ENCODE data around the gene ICA1.

Gene ICA1

DNA sequence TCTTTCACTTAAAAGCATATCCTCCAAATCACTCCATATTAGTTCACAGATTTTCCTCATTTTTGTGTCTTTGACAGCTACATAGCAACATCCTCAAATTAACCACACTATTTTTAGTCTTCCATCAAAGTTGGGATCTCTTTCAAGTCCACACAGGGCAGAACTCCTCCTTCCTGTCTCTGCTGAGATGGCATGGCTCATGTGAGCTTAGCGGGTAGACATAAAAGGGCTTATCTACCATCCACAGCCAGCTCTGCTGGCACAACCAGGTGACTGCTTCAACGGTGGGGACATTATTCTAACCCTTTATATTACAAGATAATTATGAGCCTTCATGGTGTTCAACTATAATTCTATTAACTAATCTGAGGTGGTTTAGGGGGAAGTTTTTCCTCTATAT lies 35.5 kb downstream of the ICA1 start:
- DNase-seq = peak; percentile 41

DNA sequence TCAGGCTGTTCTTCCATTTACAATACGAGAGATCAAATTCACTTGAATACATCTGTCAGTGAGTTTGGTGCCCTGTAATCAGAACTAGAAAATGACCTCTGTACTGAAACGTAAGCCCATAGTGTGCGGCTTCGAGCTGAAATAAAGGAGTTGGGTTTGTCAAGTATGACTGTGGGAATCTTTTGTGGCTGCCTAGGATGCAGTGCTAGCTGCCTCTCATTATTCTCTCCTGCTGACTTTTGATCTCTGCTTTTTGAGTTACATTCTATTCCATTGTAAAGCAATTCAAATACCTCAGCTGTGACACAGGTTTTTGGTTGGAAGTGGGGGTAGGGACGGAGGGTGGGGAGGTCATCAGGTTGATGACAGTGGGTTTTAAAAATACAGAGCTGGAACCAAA lies 40.4 kb downstream of the ICA1 start:
- no peak for DNase-seq

DNA sequence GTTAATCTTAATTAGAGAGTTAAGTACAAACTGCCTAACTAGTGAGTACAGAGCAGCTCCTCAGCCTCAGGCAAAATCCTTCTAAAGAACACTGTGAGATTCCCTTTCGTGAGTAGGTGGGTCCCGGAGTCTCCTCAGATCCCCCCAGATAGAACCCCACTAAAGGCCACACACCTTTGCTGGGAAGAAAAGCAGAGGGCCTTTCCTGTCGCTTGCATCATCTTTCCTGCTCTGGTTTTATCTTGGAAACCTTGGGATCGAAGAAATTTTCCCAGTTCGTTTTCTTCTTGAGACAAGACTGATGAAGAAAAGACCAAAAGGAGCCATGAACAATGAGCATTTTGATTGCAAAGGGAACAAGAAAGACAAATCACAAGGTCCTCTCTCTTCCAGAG lies 40.9 kb downstream of the ICA1 start:
- DNase-seq = no peak

DNA sequence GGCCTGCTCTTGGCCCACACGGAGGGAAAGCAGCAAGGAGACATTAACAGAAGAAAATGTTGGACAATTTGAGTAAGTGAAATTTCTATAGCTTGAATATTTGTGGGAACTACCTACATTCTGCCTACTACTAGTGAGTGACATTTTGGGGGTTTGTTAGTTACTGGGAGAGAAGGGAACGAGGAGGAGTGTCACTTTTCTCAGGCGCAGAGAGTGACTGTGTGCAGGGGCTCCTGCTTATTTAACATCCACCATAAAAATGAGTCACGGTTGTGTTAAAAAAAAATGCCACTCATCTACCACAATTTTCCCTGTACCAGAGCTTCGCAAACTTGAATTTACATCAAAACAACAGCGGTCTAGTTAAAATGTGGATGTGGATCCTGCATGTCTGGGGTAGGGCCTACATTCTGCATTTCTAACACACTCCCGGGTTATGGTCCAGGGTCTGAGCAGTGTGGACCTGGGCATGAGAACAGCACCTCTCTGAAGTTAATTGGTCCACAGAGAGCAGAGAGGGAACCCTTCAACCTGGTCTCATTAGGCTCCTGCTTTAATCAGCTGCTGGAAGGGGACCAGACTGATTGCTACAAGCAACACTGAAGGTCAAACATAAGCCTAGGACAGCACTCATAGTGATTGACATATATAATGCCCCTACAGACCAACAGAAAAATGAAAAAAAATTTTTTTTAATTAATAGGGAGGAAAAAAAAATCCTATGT lies 41.4 kb downstream of the ICA1 start:
- DNase-seq = no peak

DNA sequence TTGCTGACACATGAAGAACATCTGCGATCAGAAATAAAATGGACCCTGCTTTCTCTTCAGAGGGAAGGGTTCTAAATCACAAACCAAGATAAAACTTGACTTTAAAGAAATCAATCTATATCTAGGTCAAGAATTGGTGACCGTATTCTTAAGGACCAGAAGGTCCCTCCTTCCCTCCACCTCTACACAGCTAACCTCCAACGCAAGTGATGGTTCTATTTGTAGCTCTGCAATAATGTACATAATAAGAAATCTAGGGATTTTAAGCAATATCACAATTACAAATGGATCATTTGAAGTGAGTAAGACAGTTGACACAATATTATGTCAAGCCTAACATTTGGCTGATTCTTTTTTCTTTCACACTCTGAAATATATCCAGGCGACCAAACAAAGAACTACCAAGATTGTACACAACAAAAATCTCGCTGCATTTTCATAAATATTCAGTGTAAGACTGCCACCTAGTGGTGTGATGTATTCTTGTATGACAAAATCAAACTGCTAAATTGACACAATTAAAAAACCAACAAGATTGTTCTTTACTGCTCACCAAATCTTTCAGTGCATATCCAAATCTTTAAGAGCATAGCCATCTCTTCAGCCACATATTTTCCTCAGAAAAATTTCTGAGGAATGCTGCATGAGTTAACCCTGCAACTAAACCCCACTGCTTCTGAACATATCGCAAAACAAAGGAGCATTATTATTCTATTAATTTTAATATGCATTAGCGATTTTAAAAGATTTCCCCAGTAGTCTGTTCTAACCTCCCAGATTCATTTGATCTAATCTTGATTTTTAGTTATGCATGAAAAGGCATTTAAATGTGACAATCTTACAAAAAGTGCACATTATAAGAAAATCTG lies 44.5 kb downstream of the ICA1 start:
- peak; percentile 75 for DNase-seq

DNA sequence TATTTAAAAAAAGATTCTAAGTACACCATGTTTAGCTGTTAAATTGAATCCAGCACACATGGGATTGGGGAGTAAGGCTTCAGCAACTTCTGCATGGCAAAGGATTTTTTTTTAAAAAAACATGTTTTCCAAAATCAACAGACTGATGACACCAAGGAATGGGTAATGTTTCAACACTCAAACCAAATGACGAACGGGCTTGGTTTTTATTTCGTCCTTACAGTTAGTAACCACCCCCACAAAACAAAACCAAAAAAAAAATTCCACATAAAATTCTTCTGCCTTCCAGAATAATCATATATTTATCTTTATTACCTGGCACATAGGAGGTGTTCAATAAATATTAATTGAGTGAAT lies 45.7 kb downstream of the ICA1 start:
- DNase-seq = no peak

DNA sequence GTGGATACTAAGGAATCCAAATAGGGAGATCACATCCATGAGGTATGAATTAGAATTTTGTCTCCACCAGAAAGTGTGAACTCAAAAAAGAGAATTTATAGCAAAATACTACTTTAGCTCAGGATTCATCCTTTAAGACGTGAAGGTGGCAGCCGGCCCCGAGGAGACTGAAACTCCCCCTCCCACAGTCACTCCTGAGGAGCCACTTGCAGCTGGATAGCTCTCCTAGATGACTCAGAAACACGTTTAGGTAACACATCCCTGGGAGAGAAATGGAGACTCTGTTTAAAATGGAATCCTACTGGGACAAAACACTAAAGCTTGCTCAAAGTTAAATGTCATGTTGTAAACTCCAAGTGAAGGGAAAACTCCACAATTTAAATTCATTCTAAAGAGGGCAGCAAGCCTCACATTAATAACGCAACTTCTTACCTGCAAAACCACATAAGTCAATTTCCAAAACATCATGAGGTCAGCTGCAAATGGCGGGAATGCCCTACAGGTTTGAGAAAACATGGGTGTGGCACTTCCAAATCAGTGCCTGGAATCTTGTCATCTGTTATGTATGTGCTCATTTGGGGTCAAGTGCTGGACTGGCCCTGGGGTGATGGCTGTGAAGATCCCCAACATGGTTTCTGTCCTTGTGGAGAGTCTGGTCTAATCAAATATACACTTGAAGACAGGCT lies 46.2 kb downstream of the ICA1 start:
- DNase-seq = no peak

DNA sequence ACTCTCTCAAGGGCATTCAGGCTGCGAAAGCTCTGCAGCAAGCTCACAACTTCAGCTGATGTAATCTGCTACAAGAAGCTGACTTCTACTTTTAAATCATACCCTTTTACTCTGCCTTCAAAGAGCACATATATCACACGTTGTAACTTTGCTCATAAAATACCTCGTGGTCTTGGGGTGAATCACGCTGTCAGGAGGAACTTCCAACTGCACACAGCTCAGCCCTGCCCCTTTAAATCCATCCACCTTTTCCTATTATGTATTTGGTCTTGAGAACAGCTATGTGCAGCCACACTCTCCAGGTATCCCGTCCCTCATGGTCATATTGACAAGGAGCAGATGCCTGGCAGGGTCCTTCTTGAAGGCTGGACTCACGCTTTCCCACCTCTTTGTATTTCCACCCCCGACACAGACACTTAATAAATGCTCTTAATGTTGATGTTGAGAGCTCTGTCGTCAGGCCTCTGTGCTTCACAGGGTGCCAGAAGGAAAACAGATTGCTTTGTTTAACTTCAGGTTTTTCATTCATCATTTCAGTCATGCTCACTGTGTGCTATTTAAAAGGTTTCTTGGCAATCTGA lies 47.6 kb downstream of the ICA1 start:
- DNase-seq = peak; percentile 9

DNA sequence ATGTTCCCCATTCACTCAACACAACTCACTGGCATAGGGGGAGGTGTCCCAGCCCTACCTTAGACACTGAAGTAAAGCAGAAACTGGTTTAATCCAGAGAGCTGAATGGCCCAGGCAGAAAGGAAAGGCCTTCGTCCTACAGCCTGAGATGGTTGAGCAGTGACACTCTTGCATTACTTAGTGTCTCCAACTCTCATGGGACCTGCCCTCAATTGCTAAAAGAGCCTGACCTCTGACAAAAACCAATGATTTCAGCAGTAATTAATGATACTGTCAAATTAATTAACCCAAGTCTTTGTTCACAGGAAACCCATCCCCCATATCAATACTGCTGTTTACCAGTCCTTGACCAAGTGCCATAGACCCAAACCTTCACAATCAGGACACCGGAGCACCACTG lies 48.6 kb downstream of the ICA1 start:
- no peak for DNase-seq

DNA sequence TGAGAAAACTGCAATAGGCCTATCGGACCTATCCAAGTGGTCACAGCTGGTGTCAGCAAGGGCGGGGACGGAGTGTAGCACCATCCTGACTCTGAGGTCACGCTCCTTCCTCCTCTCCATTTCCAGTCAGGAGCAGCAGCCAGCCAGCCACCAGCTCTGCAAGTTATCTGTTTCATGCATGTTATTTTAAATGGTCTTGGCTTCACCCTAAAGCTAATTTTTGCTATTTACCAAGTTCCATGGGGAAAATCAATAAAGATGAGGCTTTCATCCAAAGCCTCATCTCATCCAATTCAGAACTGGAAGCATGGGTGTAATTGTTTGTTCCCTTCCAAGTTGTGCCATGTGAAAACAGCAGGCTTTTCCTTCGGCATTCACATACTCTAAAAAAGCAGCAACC lies 49.3 kb downstream of the ICA1 start:
- DNase-seq = no peak

DNA sequence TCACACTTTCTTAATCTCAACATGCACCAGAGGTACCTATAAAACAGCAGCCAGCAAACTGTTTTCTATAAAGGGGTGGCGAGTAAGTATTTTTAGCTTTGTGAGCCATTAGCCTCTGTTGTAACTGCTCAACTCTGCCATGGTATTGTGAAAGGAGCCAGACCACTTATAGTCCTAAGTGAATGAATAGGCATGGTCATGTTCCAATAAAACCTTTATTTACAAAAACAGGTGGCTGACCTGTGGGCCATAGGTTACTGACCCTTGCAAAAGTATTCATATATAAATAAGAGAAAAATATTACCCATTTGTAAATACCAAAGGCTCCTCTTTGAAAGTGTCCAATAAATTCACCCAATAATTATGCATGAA lies 50.3 kb downstream of the ICA1 start:
- DNase-seq = no peak

DNA sequence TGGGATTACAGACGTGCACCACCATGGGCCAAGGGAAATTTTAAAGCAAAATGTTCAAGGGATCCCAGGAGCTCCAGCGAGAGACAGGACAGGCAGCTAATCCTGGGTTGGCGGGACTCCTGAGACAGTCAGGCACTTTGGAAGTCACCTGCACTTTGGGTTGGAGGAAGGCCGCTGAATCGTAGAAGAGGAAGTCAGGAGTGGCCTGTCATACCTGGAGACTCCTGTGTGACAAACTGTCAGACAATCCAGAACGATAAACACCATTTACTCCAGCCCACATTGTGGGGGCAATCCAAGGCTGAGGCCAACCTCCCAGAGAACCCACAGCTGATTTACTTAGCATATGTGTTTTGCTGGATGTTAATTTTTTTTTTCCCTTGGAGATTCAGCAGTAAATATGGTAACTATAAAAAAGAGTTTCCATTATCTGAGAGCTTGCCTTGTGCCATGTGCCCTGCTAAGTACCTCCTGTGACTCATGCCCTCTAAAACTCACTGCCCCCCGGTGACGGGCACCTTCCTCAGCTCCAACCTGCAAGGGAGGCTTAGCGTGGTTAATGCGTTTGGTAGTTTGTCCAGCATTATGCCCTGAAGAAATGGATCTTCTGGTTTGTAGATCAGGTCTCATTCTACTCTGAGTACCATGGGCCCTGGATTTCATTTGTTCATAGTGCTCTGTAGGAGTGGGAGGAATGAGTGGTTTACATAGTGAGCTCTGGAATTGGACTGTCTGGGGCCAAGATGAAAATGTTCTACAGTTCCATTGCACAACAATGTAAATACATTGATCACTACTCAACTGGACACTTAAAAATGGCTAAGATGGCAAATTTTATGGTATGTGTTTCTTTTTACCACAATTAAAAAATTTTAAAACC lies 50.9 kb downstream of the ICA1 start:
- DNase-seq = no peak

DNA sequence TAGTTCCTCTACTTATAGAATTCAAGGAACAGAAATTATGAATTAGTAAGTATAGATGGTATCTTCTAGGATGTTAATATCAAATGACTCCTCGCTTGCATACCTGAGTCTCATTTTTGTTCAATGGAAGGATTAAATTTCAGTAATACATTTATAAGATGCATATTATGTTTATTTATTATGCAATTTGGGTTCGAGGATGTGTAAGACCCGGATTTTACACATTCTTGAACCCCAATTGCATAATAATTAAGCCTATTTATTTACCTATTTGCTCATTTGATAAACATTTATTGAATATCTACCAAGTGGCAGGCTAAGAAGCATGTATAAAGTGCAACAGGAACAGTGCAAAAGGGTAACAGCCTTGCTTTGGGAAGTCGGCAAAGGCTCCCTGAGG lies 52.6 kb downstream of the ICA1 start:
- DNase-seq = no peak

DNA sequence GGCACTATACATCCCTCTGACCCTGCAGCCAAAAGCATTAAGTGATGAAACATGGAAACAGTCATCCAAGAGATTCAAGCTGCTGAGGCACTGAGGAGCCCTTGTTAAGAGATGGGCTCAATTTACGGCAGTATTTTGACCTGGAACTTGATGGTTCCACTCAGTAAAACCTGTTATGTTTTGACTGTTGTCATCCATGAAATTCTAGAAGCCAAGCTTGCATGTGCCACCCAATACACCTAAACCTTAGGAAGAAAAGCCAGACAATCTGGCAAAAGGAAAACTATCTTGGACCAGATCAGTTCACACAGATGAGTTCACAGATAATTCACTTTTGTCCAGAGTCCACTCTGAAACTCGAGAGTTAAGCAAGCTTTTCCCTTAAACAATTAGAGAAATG lies 53.2 kb downstream of the ICA1 start:
- DNase-seq = no peak

DNA sequence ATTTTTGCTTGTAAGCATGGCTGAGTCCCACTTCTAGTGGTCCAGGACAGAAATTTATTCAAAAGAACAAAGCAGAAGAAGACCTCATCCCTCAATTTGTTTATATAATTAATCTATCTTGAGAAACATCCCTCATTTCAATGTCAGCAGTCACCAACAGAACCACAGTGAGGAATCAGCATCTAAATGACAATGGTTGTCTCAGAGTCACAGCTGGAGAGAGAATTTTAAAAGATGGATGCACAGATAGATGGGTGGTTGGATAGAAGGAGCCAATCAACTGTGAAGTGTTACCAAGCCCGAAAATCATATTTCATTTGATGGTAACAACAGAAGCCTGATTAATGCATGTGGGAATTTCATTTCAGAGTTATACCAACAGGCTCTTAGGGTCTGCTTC lies 55.0 kb downstream of the ICA1 start:
- no peak for DNase-seq

DNA sequence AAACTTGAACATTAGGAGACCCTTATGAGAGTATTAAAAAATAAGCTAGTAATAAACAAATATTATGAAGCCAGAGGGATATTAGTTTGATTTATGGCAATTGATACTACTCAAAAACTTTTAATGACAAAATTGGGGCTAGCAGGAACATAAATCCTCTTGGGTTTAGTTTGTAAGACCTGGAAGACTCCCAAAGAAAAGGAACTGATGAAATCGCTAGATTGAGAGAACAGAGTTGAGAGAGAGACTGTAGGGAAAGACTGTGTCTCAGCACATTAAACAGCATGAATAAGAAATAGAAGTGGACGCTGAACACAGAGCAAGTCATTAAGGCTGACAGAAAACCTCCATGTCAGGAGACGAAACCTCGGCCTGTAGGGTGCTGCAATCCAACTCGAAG lies 56.4 kb downstream of the ICA1 start:
- no peak for DNase-seq

DNA sequence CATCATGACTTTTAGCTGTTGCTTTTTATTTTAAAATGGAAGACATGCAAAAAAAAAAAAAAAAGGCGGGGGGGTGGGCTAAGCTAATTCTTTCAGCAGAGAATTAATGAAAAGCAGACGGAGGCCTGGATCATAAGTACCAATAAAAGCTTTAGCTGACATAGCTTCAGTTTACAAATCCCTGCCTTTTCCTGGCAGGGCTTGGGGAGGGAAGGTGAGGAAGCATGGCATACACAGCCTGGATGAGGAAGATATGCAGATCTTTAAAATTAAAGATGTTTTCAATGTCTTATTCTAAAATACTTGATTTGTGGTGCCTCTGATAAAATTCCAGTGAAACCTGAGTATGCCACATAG lies 57.0 kb downstream of the ICA1 start:
- DNase-seq = no peak

DNA sequence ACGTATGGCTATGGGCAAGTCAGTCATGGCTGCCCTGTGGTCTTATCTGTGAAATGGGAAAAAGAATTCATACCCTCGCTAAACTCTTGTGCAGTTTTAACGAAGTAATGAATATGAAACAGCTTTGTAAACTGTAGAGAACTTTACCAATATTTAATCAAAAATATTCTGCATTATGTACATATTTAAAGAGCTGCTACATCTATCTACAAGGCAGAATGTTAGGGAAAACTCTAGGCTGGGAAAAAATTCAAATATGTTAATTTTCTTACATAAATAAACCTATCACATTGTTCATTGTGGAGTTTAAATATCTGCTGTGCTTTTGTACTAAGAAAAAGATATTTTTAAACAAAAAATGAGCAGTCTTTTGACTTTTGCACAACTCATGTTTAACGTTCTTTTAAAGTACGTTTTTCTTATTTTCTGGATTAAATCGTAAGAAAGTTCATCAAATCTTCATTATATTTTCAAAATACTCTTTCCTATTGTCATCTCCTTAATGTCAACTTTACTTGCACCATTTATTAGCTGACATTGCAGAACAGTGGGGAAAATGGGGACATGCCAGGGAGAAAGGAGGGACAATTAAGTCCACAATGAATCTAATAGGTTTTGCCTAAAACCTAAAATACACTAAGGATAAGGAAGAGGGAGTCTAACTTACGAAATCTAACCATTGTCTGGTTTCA lies 57.5 kb downstream of the ICA1 start:
- no peak for DNase-seq

DNA sequence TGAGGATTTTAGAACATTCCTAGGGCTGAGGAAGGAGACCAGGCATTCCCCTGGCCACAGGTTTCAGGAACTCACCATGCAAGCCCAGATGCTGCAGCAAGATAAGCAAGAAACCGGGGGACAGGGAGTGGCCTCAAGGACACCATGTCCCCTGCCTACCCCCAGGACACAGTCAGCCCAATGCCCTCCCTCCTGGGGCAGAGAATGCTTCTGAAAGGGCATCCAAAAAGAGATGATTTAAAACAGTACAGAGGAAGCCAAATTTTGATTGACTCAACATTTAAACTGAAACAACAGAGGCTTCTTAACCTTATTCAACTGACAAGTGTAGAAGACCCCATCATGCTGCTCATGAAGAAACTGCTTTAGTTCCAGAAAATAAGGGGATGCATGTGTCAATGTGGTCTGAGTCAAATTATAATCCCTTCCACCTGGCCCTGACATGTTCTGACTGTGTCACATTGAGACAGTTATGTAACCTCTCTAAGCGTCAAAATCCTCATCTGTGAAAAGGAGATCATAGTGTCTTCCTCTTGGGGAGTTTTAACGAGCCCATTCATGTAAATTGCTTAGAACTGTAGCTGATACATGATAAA lies 60.0 kb downstream of the ICA1 start:
- DNase-seq = peak; percentile 11

DNA sequence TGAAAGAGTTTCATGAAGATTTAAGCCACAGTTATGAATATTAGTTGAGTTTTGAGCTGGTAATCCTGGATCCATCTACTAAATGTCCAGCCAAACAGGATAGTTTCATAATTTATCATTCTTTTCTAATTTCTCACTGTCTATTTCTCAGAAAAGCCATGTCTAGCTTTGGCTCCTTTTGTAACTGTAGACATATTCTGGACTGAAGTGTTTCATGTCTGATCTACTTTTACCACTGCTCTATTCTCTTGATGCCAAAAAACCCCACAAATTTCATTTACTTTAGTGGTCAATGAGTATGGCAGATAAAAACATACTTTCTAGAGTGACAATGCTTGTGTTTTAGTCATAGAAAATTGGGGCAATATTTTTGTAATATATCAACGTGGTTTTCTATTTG lies 61.2 kb downstream of the ICA1 start:
- DNase-seq = no peak

DNA sequence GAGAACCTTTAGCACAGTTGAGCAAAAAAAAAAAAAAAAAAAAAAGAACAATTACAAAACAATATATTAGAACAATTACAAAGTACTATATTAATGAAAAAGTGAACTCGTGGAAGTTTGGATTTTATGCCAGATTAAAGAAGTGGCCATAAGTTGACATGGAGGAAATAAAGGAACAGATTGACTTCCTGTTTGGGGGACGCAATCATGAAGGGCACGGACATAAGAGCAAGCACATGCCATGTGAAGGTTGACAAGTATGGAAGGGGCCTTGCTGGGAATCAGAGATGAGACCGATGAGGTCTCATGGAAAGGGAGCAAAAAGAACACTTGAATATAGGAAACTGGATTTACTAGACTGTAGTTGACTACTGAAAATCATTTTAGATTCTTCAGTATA lies 61.7 kb downstream of the ICA1 start:
- no peak for DNase-seq

Measured in OCI-M1 (cell line).